Body of pancreas (tissue), 4 donors: ENCODE results near the gene FMNL2.

Source experiments
- CTCF ChIP-seq, 7 experiments: fragments of 450-650 bp in 4 of 7; fragments of 200-600 bp in 3 of 7; sonication (generic) in 3 of 7; IDR thresholded peaks; one replicate each; pipeline ENCODE4 v1.5.1; 2016 to 2019; ENCODE audit warnings: antibody characterized with exemption in 7 of 7
- POLR2A ChIP-seq, 3 donors: fragments of 450-650 bp; IDR thresholded peaks; one replicate each; pipeline ENCODE4 v1.6.1; 2016; ENCODE audit warnings: antibody characterized with exemption in 3 of 3, mild to moderate bottlenecking in 2 of 3

- no peak for TF ChIP-seq CTCF (IDR thresholded peaks at IDR 0.05)
- TF ChIP-seq POLR2A (IDR thresholded peaks at IDR 0.05), result no peak
Measured at GRCh38 chr2:152582081-152582480, 247.1 kb downstream of the FMNL2 start.
